ENCODE results near the gene AGMO.

Gene AGMO

GRCh38 chr7:15176089-15176488 is 385.7 kb downstream of the AGMO start:
- no peak for TF ChIP-seq EZH2phosphoT487 (IDR thresholded peaks at IDR 0.05; ENCODE audit: low read length)
- TF ChIP-seq CTCF (IDR thresholded peaks at IDR 0.05; ENCODE audit: low read length), result no peak
- no peak for TF ChIP-seq EZH2 (optimal IDR thresholded peaks at IDR 0.05; ENCODE audit: low read depth, low read length)
- H2AFZ ChIP-seq (ENCODE audit: low read length), result no peak overlapping the region
- H3K9ac ChIP-seq (ENCODE audit: low read length), result no peak overlapping the region
- no peaks in the 10 kb centered on the region for H3K9me2 ChIP-seq (replicated peaks; ENCODE audit: insufficient read depth, low read length)
- no peaks in the 10 kb centered on the region for H3K9me3 ChIP-seq (replicated peaks; ENCODE audit: insufficient read depth, low read length)
- no peaks in the 10 kb centered on the region for H3K4me1 ChIP-seq (ENCODE audit: low read length)
- no peaks in the 10 kb centered on the region for H3K36me3 ChIP-seq (replicated peaks; ENCODE audit: insufficient read depth, low read length)
- no peak overlapping the region for H3K27ac ChIP-seq (ENCODE audit: low read length)
- H4K20me1 ChIP-seq (ENCODE audit: insufficient read depth, low read length), result no peaks in the 10 kb centered on the region
- no peaks in the 10 kb centered on the region for H3K79me2 ChIP-seq (ENCODE audit: low read length)
- DNase-seq, result peak; percentile 3
- H3K4me3 ChIP-seq (ENCODE audit: low read length), result no peak overlapping the region
- H3F3A ChIP-seq (ENCODE audit: insufficient read depth, low read length), result no peaks in the 10 kb centered on the region
- no peaks in the 10 kb centered on the region for H3K27me3 ChIP-seq (replicated peaks; ENCODE audit: insufficient read depth, low read length)
- no peak overlapping the region for H3K4me2 ChIP-seq (ENCODE audit: low read depth, low read length)

- Histone ChIP-seq H3K4me1 (ENCODE audit: low read length) (no peaks in the 10 kb centered on the region), H2AFZ (ENCODE audit: low read length) (no peak overlapping the region), H3K79me2 (ENCODE audit: low read length) (no peaks in the 10 kb centered on the region), H3K9me3 (replicated peaks; ENCODE audit: insufficient read depth, low read length) (no peaks in the 10 kb centered on the region), H3K9ac (ENCODE audit: low read length) (no peak overlapping the region), H4K20me1 (ENCODE audit: insufficient read depth, low read length) (no peaks in the 10 kb centered on the region), H3K27me3 (replicated peaks; ENCODE audit: insufficient read depth, low read length) (no peaks in the 10 kb centered on the region), H3K4me2 (ENCODE audit: low read depth, low read length) (no peak overlapping the region), H3K36me3 (replicated peaks; ENCODE audit: insufficient read depth, low read length) (no peaks in the 10 kb centered on the region), H3K9me2 (replicated peaks; ENCODE audit: insufficient read depth, low read length) (no peaks in the 10 kb centered on the region), H3K4me3 (ENCODE audit: low read length) (no peak overlapping the region), H3K27ac (ENCODE audit: low read length) (no peak overlapping the region), H3F3A (ENCODE audit: insufficient read depth, low read length) (no peaks in the 10 kb centered on the region)
- TF ChIP-seq EZH2phosphoT487 (IDR thresholded peaks at IDR 0.05; ENCODE audit: low read length) (no peak), CTCF (IDR thresholded peaks at IDR 0.05; ENCODE audit: low read length) (no peak), EZH2 (optimal IDR thresholded peaks at IDR 0.05; ENCODE audit: low read depth, low read length) (no peak)
- DNase-seq, result peak; percentile 4
Measured at GRCh38 chr7:15175152-15175551, 386.7 kb downstream of the AGMO start.

GRCh38 chr7:15174485-15174884 is 387.3 kb downstream of the AGMO start:
- Histone ChIP-seq H4K20me1 (ENCODE audit: insufficient read depth, low read length) (no peaks in the 10 kb centered on the region), H3F3A (ENCODE audit: insufficient read depth, low read length) (no peaks in the 10 kb centered on the region), H3K27me3 (replicated peaks; ENCODE audit: insufficient read depth, low read length) (no peaks in the 10 kb centered on the region), H3K79me2 (ENCODE audit: low read length) (no peaks in the 10 kb centered on the region), H3K9me2 (replicated peaks; ENCODE audit: insufficient read depth, low read length) (no peaks in the 10 kb centered on the region), H3K9me3 (replicated peaks; ENCODE audit: insufficient read depth, low read length) (no peaks in the 10 kb centered on the region), H2AFZ (ENCODE audit: low read length) (no peak overlapping the region), H3K36me3 (replicated peaks; ENCODE audit: insufficient read depth, low read length) (no peaks in the 10 kb centered on the region), H3K27ac (ENCODE audit: low read length) (no peak overlapping the region), H3K9ac (ENCODE audit: low read length) (no peak overlapping the region), H3K4me2 (ENCODE audit: low read depth, low read length) (no peak overlapping the region), H3K4me3 (ENCODE audit: low read length) (no peak overlapping the region), H3K4me1 (ENCODE audit: low read length) (no peaks in the 10 kb centered on the region)
- peak; percentile 1 for DNase-seq
- TF ChIP-seq EZH2phosphoT487 (IDR thresholded peaks at IDR 0.05; ENCODE audit: low read length) (no peak), CTCF (IDR thresholded peaks at IDR 0.05; ENCODE audit: low read length) (no peak), EZH2 (optimal IDR thresholded peaks at IDR 0.05; ENCODE audit: low read depth, low read length) (no peak)
